NT2/D1 (cell line): ENCODE measurements around the gene ELL2.

Experiments
- YY1 ChIP-seq: IDR thresholded peaks from 2 replicates; pipeline ENCODE4 v1.6.1; 2011; ENCODE audit not compliant: insufficient read length, insufficient read depth
- ZNF274 ChIP-seq: IDR thresholded peaks from 2 replicates; pipeline ENCODE4 v1.6.1; 2011; ENCODE audit warnings: mild to moderate bottlenecking, low read depth, low read length

GRCh38 chr5:95842854-95843544 is 118.7 kb downstream of the ELL2 start:
- TF ChIP-seq YY1 = no peak
- TF ChIP-seq ZNF274 = no peak
